ENCODE measurements around the gene DGKA.

DGKA gene

GRCh38 chr12:55931317-55931779, 386 bp downstream of the DGKA start:
- no peak for FAIRE-seq
- DNase-seq (ENCODE audit: low spot score) = no peak

- no peak for FAIRE-seq
- no peak for DNase-seq (ENCODE audit: low spot score)
Observed at GRCh38 chr12:55931780-55932550, 1.0 kb downstream of the DGKA start.

- DNase-seq (ENCODE audit: low spot score) (no peak), FAIRE-seq (no peak)
Observed at GRCh38 chr12:55932551-55932910, 1.6 kb downstream of the DGKA start.

GRCh38 chr12:55933169-55933798, 2.3 kb downstream of the DGKA start:
- FAIRE-seq = no peak
- peak; percentile 24 for DNase-seq (ENCODE audit: low spot score)

GRCh38 chr12:55933799-55934742, 3.1 kb downstream of the DGKA start:
- FAIRE-seq (no peak), DNase-seq (ENCODE audit: low spot score) (no peak)

GRCh38 chr12:55934773-55935172, 3.8 kb downstream of the DGKA start:
- DNase-seq (ENCODE audit: low spot score) = no peak
- no peak for FAIRE-seq

GRCh38 chr12:55935738-55936151, 4.8 kb downstream of the DGKA start:
- FAIRE-seq (no peak), DNase-seq (ENCODE audit: low spot score) (no peak)

GRCh38 chr12:55937981-55938380, 7.0 kb downstream of the DGKA start:
- FAIRE-seq = no peak
- DNase-seq (ENCODE audit: low spot score) = no peak

- no peak for FAIRE-seq
- no peak for DNase-seq (ENCODE audit: low spot score)
Observed at GRCh38 chr12:55938826-55939501, 8.0 kb downstream of the DGKA start.

GRCh38 chr12:55940065-55940732, 9.2 kb downstream of the DGKA start:
- peak; percentile 67 for DNase-seq (ENCODE audit: low spot score)
- no peak for FAIRE-seq

- FAIRE-seq (no peak), DNase-seq (ENCODE audit: low spot score) (no peak)
Observed at GRCh38 chr12:55942055-55942454, 11.1 kb downstream of the DGKA start.

GRCh38 chr12:55942577-55943136, 11.7 kb downstream of the DGKA start:
- DNase-seq (ENCODE audit: low spot score) (no peak), FAIRE-seq (no peak)

- DNase-seq (ENCODE audit: low spot score) (no peak), FAIRE-seq (no peak)
Observed at GRCh38 chr12:55946553-55946952, 15.6 kb downstream of the DGKA start.

- DNase-seq (ENCODE audit: low spot score) (no peak), FAIRE-seq (no peak)
Observed at GRCh38 chr12:55955344-55955743, 24.4 kb downstream of the DGKA start.

GRCh38 chr12:55955800-55956508, 25.0 kb downstream of the DGKA start:
- DNase-seq (ENCODE audit: low spot score) (peak; percentile 55), FAIRE-seq (peak; percentile 65)

GRCh38 chr12:55957106-55957859, 26.3 kb downstream of the DGKA start:
- no peak for DNase-seq (ENCODE audit: low spot score)
- no peak for FAIRE-seq

- no peak for FAIRE-seq
Observed at GRCh38 chr12:55963760-55964159, 32.8 kb downstream of the DGKA start.

GRCh38 chr12:55965240-55965639, 34.3 kb downstream of the DGKA start:
- FAIRE-seq (no peak), DNase-seq (ENCODE audit: low spot score) (no peak)

More at GRCh38 chr12:55963760-55964159, 32.8 kb downstream of the DGKA start:
- no peak for DNase-seq (ENCODE audit: low spot score)

GRCh38 chr12:55965941-55966407, 35.0 kb downstream of the DGKA start, which contains the start of gene PMEL:
PMEL (minus strand) TSS chr12:55966042; CDS start chr12:55966011, 31 bp downstream.
- no peak for FAIRE-seq
- no peak for DNase-seq (ENCODE audit: low spot score)
